ENCODE measurements around the gene CCDC86.

Gene CCDC86

DNA sequence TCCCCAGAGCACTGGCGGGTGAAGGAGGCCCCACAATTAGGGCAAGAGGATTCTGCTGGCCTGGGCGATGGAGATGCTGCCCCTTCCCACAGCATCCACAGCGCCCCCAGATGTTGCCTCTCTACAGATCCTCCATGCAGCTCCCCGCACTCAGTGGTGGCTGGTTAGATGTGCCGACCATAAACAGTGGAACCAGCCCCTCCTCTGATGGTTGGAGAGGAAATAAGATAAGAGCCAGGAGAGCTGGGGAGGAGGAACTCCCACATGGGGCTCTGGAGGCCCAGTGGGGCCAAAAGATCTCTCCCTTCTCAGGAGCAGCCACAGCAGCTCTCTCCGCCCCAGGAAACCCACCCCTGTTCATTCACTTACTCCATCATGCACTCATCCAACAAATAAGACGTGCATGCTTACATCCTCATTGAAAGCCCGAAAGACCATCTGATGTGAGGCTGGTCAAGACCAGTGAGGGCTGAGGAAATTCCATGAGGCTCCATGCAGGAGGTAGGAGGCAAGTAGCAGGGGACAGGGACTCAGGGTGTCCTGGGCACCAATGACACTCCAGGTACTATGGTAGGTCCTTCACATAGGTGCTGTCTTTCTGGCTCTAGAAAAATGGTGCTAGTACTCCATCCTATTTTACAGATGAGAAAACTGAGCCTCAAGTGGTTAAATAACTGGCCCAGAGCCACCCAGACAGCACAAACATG is 12.4 kb downstream of the CCDC86 start:
- DNase-seq: no peak

DNA sequence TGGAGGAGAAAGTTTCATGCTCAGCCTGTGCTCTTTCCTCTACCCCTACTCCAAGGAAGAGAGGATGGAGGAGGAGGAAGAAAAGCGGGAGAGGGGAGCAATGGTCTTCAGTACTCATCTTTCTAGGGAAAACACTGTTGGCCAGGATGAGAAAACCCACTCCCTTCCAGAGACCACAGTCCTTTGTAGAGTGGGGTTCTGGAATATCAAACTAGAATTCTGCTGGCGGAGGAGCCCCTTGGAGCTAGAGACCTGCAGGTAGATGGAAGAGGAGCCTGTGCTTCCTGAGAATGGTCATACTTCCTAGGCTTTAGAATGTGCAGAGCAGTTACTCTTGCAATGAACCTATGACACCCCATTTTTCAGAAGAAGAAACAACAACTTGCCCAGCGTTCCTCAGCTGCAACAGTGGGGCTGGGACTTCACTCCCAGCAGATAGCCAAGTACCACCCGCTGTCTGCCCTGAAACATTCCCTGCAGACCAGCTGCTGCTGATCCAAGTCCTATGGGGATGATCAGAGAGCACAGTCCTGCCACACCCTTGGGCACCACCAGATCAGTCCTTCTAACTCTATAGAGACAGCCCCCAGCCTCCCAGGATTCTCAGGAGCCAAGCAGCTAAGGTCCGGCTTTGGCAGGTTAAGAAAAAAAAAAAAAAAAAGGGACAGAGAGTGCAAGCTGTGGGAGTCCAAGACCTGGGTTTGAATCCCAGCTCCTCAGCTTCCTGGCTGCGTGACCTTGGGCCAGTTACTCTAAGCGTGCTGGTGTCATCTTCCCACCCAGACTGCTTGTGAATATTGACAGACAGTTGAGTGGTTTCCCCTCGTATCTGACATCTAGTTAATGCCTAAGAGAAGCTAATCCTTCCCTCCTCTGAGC is 13.2 kb downstream of the CCDC86 start:
- no peak for DNase-seq

DNA sequence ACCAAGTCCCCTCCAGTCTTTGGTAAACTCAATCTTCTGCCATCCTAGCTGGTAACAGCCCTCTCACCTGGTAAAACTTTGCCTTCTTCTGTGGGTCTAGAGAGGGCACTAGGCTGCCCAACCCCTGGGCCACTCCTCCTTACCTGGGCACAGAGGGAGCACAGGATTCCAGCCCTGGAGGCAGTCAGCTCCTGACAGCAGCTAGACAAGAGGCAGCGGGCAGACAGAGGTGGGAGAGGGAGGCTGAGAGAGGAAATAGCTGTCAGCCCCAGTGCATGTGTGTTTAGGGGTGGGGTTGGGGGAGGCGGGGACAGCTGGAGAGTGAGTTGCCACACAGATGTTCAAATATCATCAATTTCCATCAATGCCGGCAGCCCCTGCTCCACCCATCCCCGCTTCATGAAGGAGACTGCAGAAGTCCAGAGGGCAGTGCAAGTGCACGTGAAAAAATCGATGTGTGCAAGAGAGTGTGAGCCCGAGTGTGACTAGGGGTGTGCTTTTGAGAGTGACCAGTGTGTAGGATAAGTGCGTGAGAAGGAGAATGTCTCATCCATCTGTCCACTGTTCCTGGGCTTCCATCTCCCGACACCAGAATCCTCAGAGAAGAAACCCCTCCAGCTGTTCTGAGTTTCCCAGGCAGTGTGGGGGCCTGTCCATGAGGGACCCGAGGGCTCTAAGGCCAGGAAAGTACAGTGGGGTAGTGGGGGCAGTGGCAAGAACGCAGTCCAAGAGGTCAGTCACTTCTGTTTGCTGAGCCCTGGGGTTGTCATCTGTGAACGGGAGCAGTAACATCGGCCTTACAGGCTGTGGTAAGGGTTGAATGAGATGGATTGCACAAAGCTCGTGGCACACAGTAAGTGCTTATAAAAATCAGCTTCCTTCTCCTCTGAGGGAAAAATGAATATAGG is 14.1 kb downstream of the CCDC86 start, which contains the start of gene PTGDR2:
Gene PTGDR2 (minus strand): TSS at position 225 of the 908 bp plus-strand sequence. CDS start 2,228 bp downstream, outside the sequence.
- no peak for DNase-seq

DNA sequence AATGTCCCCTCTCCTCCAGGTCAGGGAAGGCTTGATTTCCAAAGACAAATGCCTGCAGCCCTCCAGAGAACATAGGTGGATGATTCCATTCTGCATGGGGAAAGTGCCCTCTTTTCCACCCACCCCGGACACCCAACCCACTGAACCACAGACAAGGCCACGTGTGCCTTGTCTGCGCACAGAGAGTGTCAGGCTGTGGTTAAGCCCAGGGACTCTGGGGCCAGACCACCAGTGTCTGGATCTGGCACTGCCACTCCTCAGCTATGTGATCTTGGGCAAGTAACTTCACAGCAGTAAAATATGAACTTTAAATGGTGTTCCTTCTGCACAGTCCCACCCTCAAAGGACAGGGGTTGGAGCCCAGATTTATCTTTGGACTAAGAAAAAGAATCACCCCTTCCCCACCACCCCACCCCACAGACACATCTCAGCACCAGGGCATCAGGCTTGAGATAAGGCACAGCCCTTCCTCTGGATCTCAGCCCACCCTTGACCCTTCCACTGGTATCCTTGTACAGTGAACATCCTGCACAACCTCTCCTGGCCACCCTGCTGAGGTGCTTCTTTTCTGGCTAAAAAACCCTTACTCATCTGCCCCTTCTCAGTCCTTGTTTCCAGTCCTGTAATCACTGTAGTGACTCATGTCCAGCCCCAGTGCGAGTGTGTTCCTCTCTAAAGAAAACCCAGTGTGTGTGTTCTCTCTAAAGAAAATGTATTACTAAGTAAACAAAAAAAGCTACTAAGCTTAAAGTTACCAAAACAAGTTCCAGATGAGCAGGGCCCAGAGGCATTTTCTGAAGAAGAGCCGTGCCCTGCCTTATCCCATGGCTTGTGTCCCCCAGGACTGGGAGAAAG is 15.7 kb downstream of the CCDC86 start:
- DNase-seq: no peak

DNA sequence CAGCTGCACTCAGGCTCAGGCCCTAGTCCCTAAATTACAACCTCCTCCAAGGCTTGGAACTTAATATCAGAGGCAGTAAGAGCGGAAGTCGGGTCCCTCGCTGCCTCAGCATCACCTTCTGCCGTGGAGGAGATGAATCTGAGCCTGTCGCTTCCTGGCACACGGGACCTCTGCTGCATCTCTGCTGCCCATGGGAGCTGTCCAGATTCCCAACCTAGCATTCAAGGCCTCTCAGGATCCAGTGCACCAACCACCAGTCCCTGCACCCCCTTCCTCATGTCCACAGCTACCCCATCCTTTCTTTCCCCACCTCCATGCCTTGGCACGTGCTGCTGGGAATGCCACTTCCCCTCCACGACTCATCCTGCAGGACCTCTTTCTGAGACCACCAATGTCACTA is 16.3 kb downstream of the CCDC86 start:
- DNase-seq: no peak

DNA sequence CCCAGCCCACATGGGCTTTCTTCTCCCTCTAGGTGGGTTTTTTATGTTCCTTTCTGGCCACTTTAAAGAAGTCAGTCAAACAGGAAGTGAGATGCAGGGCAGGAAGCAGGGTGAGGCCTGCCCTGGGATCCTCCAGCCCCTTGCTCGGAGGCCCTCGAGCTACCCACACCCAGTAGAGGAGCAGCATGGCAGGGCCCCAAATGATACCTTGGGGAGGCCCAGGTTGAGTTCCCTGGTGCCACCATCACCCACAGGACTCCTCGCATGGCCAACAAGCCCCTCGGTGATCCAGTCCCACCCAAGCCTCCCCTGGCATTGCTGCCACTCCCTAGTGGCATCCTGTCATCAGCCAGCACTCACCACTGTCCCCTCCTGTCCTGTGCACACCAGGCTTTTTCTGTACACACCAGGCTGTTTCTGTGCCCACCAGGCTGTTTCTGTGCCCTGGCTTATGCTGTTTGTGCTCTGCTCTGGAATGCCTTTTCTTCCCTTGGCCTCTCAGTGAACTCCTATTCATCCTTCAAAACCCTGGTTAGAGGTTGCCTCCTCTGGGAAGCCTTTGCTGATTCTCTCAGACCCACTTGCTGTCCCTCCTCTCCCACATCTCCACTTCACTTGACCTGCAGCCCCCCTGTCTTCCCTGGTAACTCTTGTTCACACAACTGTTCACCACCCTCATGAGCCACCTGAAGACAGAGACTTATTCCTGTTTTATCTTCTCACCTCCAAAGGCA is 17.0 kb downstream of the CCDC86 start:
- no peak for DNase-seq

DNA sequence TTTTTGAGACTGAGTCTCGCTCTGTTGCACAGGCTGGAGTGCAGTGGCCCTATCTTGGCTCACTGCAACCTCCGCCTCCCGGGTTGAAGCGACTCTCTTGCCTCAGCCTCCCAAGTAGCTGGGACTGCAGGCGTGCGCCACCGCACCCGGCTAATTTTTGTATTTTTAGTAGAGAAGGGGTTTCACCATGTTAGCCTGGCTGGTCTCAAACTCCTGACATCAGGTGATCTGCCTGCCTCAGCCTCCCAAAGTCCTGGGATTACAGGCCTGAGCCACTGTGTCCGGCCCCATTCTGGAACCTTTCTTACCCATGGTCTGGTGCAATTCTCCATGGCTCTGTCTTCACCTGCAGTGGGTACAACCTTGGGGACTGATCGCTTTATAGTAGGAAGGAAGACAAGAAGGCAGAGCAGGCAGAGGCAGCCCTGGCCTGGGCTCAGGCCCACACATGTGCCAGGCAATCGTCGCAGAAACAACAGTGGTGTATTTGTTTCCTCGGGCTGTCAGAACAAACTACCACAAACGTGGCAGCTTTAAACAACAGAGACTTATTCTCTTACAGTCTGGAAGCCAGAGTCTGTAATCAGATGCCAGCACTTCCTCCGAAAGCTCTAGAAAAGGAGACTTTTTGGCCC is 17.8 kb downstream of the CCDC86 start:
- DNase-seq: no peak

DNA sequence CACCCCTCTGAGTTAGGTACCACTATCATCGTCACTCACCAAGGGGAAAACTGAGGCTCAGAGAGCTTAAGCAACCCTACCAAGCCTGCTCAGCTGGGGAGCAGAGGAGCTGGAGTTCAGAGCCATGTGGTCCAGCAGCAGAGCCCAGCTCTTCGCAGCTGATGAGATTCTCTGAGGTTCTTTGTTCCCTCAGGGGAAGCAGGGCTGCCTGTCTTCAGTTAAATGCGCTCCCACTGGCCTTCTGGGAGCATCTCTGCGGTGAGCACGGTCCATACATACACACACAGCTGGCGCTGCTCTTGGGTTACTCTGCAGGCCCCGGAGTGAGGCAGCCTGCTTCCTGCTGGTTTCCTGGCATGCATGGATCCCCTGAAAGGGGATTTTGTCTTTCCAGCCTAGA is 19.0 kb downstream of the CCDC86 start:
- no peak for DNase-seq

DNA sequence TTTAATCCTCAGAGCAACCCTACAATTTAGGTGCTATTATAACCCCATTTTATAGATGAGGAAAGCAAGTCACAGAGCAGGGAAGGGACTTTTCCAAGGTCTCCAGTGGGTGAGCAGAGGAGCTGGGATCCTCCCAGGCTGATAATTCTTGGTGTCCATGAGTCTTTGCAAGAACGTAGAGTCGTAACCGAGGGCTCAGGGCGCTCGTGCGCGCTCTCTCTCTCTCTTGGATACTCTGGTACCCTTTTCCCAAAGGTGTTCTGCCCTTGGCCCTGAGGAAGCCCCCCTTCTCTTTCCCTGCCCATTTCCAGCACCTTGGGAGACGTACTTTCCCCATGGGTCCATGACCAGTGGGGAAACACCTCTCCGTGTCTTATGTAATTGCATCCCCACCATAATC is 20.3 kb downstream of the CCDC86 start:
- no peak for DNase-seq

DNA sequence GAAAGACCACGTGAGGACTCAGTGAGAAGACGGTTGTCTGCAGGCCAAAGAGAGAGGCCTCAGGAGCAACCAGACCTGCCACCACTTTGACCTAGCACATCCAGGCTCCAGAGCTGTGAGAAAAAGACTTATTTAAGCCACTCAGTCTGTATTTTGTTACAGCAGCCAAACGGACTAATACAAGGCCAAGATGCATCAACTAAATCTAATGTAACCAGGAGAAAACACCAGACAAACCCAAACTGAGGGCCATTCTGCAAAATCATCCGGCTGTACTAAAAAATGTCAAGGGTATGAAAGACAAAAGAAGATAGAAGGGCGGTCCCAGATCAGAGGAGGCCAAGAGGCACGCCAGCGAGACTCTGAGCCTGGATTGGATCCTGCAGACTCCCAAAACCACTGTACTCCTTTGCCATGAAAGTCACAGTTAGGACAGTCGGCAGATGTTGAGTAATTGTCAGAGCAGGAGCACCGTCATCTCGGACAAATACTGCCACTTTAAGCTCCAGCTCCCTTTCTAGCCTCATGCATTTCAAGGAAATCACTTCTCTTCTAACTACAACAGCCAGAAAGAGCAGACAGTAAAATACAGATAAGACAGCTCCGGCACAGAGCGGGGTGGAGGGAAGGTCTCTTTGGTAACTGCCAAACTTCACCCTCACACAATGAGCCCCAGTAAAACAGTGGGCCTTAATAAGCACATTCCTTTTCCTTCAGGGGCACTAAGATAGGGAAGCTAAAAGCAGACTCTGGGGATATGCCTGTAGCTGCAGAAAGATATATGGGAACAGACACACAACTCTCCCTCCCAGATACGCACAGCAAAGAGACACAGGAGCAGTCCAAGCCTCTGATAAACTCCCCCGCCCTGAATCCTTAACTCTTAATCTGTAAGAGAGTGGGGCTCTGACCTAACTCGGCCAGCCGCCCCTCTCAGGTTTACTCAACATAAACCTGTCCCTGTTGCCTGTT is 21.9 kb downstream of the CCDC86 start:
- DNase-seq: no peak

DNA sequence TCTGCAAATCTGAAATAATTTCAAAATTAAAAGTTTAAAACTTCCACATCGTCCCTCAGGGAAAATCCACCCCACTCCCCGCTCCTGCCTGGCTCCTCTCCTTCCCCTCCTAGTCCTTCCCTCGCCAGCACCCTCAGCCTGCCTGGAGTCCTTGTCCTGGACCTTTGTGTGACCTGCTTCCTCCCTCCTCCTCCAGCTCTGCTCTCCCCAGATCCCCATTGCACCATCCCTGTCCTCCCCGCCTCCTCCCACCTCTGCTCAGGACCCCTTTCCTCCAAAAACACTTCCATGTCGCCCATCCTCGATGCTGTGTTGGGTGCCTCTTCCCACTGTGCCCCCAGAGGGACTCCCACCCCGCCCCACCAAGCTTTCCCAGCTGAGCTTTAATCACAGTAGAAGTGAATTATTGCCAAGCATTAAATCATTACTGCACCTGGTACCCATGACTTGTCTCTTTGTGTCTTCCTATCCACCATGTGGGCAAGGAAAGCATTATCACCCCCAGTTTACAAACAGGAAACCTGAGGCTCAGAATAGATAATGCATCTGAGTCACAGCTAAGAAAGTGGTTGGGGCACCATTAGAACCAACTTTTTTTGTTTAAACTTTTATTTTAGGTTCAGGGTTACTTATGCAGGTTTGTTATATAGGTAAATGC is 23.1 kb downstream of the CCDC86 start:
- no peak for DNase-seq

DNA sequence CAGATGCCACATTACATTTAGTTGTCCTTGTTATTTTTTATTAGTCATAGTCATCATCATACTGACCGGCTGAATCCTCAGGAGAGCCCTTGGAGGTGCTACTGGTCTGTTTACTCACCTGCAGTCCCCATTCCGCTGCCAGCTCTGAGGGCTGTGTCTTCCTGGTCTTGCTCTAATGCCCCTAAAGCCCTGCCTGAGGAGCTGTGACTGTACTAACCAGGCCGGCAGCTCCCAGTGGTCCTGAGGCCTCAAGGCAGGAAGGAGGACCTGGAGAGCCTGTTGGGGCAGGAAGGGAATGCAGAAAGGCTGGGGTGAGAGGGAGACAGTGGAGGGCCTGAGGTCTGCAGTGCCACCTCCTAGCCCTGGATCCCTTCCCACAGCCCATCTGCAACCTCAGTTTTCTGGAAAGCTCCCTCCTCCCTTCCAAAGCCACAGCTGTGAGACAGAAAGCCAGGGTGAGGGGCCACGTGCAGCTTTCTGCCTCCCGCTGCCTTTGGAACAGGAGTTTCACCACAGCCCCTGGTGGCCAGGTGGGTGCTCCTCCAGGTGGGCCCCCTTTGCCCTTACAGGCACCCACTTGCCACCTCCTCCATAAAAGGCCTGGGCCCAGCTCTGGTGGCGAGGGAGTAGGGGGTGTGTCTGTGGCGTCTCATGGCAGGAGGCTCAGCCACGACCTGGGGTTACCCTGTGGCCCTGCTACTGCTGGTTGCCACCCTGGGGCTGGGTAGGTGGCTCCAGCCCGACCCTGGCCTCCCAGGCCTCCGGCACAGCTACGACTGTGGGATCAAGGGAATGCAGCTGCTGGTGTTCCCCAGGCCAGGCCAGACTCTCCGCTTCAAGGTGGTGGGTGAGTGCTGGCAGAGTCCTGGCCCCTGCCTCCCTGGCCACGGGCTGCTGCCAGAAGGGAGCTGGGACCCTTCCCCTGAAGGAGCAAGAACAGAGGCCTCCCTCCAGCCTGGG is 25.3 kb downstream of the CCDC86 start, which contains the start of gene ZP1:
Gene ZP1 (plus strand): TSS at position 632 of the 960 bp plus-strand sequence. CDS start 20 bp downstream, at position 652.
- DNase-seq: peak; percentile 30

DNA sequence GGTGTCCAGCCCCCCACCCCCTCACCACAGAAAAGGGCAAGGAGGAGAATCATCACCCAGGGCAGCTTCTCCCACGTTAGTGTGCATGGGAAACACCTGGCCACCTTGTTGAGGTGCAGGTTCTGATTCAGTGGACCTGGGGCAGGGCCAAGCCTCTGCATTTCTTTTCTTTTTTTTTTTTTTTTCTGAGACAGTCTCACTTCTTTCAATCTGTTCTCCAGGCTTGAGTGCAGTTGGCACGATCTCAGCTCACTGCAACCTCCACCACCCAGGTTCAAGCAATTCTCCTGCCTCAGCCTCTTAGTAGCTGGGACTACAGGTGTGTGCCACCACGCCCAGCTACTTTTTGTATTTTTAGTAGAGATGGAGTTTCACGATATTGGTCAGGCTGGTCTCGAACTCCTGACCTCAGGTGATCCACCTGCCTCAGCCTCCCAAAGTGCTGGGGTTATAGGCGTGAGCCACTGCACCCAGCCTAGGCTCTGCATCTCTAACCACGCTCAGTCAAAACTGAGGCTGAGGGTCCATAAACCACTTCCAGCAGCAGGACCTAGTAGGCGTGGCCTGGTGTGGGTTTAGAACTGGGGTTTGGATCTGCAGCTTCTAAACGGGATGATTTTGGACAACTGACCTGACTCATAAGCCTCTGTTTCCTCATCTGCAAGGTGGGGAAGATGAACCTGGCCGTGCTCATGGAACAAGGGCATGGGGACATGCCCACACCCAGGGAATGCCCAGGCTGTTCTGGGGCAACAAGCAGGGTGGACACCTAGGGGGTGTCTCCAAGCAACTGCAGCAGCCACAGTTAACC is 26.2 kb downstream of the CCDC86 start:
- no peak for DNase-seq

DNA sequence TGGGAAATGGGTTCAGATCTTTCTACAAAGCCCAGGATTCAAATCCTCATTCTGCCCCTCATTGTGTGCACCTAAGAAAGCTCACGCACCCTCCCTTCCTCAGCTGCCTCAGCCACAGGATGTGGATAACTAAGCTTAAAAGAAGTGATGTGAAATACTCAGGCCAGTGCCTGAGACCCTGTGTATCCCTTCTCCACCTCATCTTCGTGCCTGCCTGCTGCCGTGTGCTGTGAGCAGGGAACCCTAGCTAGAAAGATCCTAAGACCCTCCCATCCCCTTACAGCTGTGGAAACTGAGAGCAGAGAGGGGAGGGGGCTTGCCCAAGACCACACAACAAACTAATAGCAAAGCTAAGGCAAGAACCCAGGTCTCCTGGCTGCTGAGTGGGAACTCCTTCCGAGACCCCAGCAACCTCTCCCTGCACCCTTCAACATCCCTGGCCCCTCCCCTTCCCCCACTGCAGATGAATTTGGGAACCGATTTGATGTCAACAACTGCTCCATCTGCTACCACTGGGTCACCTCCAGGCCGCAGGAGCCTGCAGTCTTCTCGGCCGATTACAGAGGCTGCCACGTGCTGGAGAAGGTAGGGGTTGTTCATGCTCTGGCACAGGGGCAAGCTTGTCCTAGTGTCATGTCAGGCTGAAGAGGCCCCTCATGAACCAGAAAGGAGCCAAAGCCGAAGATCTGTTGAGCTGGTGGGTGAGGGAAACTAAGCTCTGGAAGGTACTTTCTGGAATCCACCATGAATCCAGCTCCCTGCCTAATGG is 27.0 kb downstream of the CCDC86 start:
- no peak for DNase-seq

DNA sequence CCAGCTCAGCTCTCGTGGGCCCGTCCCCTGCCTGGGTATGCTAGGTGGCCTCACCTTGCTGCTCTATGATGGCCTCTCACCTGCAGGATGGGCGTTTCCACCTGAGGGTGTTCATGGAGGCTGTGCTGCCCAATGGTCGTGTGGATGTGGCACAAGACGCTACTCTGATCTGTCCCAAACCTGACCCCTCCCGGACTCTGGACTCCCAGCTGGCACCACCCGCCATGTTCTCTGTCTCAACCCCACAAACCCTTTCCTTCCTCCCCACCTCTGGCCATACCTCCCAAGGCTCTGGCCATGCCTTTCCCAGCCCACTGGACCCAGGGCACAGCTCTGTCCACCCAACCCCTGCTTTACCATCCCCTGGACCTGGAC is 27.5 kb downstream of the CCDC86 start:
- DNase-seq: no peak

DNA sequence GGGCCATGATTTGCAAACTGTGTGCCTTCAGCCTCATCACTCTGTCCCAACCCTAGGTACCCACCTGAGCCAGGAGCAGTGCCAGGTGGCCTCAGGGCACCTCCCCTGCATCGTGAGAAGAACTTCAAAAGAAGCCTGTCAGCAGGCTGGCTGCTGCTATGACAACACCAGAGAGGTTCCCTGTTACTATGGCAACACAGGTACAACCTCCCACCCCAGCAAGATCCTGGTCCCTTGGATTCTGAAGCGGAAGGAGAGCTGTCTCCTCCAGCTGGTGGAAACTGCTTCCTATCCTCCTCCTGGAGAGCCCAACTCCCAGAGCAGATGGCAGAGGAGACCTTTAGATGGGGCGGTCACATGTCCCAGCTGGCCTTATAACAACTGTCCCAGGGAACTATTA is 28.4 kb downstream of the CCDC86 start:
- DNase-seq: peak; percentile 68
